ENCODE data around the gene RASD2.

RASD2 gene

DNA sequence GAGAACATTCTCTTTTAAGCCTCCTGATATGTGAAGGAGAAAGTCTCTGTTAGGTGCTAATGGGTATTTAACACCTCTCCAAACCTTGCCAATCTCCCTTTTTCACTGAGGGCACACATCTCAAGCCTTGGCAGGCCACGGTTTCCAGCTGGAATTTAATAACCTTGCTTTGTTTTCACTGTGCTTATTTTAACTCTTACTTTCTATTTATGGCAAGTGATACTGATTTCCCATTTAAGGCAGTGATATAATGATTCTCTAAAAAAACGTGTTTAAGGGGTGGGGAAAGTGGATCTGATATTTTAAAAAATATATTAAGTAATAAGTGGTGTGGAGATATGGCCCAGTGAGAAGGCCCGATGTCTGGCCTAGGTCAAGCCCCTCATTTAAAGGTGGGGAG lies 1.1 kb upstream of the RASD2 start:
- in situ Hi-C loops (cut with MboI; ENCODE audit: low sequenced_read_pairs) = no loop called here

DNA sequence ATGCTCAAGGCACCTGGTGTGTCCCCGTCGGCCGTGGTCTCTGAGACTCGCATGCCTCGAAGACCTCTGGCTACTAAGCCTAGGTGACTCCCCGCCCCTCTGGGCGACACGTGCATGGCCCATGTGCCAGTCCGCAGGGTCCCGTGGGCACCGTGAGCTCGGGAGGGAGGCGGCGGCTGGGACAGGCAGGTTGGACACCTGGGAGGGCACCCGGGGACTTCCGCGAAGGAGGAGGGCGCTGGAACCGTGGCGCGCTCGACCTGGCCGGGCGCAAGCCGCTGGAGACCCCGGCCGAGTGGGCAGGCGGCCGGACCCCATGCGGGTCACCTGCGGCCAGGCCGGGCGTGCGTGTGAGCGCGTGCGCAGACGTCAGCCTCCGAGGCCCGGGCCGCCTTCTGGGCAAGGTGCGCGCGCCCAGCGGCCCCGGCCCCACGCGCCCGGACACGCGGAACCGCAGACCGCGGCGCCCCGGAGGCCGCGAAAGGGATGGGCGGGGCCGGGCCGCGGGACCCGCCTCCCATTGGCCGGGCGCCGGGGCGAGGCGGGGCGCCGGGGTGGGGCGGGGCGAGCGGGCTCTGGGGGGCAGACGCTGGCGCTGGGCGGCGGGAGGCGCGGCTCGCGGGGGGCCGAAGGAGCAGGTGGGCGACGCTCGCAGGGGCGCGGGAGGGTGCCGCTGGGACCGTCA lies 579 bp upstream of the RASD2 start:
- in situ Hi-C loops (cut with MboI; ENCODE audit: low sequenced_read_pairs) = no loop called here

DNA sequence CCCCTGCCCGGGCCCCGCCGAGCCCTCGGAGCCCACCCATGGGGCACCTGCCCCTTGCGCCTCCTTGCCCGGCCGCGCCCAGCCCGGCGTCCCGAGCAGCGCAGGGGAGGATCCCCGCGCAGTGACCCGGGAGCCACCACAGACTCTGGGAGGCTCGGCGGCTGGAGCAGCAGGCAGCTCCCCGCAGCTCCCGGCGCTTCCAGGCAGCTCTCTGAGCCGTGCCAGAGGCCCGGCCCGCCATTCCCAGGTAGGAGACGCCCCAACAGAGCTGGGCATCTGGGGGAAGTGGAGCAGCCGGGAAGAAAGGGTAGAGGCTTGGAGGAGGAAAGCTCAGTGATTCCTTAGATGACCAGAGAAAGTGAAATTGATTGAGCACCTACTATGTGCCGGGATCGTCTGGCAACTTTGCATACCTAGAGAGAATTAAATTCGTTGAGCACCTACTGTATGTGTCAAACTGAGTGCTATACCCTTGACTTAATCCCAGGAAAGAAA lies 670 bp downstream of the RASD2 start:
- in situ Hi-C loops (cut with MboI; ENCODE audit: low sequenced_read_pairs) = no loop called here

DNA sequence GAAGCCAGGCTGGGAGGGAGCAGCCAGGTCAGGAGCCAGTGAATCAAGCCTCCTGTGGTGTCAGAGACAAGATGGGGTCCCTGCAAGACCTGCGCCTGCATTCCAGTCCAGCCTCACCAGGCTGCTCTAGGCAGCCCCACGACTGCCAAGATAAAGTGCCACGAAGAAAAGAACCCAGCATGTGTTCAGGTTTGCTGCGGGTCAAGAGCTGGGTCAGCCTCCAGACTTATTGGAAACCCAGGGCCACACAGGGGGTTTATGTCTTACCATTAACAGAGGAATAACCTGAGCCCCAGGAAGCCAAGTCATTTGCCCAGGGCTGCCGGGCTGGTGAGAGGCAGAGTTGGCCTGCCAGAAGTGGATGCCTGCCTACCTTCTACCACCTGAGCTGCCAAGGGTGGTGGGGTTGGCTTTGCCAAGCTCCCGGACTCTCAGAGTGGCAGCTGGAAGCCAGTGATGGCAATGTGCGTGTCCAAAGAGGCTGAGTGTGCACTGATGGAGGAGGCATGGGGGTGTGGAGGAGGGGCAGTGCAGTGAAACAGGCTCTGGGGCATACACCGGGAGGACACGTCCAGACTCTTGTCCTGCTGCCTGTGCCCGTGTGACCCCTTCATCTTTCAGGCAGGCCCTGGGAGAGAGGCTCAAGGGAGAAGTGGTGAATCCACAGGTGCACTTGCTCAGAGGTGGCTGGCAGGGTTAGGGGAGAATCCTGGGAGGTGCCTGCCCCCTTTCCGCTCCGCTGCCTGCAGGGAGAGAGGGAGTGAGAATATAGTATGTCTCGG lies 1.7 kb downstream of the RASD2 start:
- in situ Hi-C loops (cut with MboI; ENCODE audit: low sequenced_read_pairs) = no loop called here

DNA sequence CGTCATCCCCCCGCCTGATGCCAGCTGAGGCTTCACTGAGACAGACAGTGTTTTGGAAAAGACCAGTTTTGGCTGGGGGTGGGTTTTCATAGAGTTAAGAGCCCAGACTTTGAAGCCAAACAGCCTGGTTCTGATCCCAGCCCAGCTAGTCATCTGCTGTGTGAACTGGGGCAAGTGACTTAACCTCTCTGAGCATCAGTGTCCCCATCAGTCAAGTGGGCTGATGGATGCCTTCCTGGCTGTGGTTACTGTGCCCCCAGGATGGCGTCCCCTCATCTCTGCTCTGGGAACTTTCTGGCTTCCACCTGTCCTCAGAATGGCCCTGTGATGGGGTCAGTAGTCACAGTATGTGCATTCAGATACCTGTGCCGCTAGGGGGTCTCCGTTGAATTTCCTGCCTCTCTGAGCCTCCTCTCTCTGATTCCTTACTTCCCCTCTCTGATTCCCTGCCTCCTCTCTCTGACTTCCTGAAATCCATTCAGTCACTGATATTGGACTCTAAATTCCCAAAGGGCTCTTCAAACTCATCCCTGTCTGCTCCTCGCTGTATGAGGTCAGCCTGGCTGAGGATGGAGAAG lies 2.4 kb downstream of the RASD2 start:
- in situ Hi-C loops (cut with MboI; ENCODE audit: low sequenced_read_pairs) = no loop called here

DNA sequence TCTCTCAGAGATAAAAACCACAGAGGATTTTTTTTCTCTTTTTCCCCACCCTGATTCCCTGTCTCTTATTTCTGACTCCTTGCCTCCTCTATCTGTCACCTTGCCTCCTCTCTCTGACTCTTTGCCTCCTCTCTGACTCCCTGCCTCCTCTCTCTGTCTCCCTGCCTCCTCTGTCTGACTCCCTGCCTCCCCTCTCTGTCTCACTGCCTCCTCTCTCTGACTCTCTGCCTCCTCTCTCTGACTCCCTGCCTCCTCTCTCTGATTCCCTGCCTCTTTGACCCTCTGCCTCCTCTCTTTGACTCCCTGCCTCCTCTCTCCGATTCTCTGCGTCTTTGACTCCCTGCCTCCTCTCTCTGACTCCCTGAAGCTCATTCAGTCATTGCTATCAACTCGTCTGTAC lies 3.1 kb downstream of the RASD2 start:
- in situ Hi-C loops (cut with MboI; ENCODE audit: low sequenced_read_pairs) = no loop called here

DNA sequence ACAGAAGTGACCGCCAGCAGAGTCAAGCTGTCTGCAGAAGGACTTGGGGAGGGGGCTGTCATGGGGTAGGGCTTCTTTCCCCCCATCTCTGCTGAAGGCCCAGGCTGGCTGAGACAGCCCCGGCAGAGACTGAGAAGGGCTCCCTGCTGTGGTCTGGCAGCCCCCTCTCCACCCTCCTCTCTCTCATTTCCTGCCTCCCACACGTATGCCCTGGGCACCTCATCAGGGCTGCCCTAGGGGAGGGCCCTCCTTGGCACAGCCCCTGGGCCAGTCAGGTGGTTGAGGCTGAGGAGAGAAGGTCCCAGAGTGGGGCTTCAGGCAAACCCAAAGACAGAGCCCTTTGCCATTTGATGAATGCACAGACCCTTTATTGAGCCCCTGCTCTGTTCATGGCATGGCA lies 3.6 kb downstream of the RASD2 start:
- in situ Hi-C loops (cut with MboI; ENCODE audit: low sequenced_read_pairs) = no loop called here

DNA sequence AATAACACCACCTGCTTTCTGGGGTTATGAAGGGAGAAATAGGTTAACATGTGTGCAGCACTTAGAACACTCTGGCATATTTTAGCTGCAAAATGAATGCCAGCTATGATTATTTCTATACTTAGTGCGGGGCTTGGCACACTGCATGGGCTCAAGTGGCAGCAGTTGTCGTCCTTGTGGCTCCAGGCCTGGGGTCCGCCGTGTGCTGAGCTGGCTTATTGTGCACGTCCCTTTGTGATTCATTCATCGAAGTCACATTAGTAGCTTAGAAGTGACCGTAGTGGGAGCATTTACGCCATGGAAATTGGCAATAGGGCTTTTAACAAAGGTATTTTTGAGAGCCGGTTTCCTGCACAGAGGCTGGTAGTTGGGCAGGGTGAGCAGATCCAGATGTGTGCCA lies 4.2 kb downstream of the RASD2 start:
- in situ Hi-C loops (cut with MboI; ENCODE audit: low sequenced_read_pairs) = no loop called here

DNA sequence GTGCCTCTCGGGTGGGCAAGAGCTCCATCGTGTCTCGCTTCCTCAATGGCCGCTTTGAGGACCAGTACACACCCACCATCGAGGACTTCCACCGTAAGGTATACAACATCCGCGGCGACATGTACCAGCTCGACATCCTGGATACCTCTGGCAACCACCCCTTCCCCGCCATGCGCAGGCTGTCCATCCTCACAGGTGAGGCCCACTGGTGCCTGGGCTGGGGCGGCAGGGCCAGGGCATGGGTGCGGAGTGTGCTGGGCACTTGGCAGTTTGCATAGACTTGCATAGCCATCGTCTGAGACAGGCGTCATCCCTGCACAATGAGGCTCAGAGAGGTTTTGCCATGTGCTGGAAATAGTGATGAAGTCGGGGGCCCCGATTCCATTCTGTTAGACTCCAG lies 6.3 kb downstream of the RASD2 start:
- in situ Hi-C loops (cut with MboI; ENCODE audit: low sequenced_read_pairs) = no loop called here

DNA sequence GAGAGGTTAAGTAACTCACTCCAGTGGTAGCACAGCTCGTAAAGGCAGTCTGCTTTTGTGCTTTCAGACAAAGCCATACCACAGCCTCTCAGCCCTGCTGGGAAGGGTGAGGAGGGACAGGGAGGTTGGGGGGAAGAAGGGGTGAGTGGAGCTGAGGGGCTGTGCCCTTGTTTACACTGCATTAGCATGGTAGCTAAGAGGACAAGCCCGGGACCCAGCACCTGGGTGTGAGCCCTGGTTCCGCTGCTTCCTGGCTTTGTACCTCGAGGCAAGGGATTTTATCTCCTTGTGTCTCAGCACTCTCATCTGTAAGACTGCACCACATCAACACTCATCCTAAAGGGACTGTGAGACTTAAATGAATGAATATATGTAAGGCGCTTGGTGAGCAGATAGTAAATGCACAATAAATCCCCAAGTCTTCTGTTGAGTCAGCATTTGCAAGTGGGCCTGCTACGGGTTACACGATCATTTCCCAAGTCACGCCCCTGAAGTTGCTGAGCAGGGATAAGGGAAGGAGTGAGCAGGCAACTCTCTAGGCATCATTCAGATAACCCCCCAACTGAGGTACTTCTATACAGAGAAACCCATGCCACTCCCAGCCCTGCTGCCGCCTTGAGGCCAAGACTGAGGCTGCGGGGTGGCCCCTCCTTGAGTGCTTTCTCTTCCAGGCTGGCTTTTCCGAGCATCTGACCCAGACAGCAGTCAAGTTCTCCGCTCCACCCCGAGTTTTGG lies 7.5 kb downstream of the RASD2 start:
- in situ Hi-C loops (cut with MboI; ENCODE audit: low sequenced_read_pairs) = no loop called here

DNA sequence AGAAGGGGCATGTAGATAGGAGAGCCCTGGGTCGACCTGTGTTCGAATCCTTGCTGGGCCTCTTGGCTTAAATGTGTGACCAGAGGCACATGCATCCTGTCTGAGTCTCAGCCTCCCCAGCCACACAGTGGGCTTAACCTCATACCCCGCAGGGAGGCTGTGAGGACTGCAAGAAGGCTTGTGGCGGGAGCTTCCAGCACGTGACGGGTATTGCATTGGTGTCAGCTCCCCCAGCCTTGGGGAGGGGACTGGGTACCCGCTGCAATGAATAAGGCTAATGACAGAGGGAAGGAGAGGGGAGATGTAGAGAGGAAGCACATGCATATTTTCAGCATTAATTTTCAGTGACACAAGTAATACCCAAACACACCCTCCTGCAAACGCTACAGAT lies 8.1 kb downstream of the RASD2 start:
- in situ Hi-C loops (cut with MboI; ENCODE audit: low sequenced_read_pairs) = no loop called here

DNA sequence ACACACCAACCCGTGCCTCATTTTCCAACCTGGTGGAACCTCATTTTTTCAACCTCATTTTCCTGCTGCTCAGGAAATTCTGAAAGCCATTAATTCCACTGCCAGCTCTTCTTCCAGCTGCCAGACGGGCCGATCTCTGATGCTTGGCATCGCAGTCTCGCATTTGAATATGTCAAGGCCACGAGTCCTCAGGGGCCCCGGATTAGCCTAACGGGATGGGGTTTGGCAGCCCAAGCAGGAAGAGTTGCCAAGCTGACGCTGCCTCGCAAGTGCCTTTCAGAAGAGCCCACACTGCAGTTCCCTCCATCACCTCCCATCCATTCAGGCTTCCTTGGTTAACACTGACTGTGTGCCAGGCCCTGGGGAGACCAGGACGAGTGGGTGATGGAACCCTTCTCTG lies 8.7 kb downstream of the RASD2 start:
- in situ Hi-C loops (cut with MboI; ENCODE audit: low sequenced_read_pairs) = no loop called here

DNA sequence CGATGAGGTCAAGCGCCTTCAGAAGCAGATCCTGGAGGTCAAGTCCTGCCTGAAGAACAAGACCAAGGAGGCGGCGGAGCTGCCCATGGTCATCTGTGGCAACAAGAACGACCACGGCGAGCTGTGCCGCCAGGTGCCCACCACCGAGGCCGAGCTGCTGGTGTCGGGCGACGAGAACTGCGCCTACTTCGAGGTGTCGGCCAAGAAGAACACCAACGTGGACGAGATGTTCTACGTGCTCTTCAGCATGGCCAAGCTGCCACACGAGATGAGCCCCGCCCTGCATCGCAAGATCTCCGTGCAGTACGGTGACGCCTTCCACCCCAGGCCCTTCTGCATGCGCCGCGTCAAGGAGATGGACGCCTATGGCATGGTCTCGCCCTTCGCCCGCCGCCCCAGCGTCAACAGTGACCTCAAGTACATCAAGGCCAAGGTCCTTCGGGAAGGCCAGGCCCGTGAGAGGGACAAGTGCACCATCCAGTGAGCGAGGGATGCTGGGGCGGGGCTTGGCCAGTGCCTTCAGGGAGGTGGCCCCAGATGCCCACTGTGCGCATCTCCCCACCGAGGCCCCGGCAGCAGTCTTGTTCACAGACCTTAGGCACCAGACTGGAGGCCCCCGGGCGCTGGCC lies 11.0 kb downstream of the RASD2 start:
- in situ Hi-C loops (cut with MboI; ENCODE audit: low sequenced_read_pairs) = no loop called here

DNA sequence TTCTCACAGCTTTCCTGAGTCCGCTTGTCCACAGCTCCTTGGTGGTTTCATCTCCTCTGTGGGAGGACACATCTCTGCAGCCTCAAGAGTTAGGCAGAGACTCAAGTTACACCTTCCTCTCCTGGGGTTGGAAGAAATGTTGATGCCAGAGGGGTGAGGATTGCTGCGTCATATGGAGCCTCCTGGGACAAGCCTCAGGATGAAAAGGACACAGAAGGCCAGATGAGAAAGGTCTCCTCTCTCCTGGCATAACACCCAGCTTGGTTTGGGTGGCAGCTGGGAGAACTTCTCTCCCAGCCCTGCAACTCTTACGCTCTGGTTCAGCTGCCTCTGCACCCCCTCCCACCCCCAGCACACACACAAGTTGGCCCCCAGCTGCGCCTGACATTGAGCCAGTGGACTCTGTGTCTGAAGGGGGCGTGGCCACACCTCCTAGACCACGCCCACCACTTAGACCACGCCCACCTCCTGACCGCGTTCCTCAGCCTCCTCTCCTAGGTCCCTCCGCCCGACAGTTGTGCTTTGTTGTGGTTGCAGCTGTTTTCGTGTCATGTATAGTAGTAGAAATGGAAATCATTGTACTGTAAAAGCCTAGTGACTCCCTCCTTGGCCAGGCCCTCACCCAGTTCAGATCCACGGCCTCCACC lies 11.7 kb downstream of the RASD2 start:
- in situ Hi-C loops (cut with MboI; ENCODE audit: low sequenced_read_pairs) = no loop called here

DNA sequence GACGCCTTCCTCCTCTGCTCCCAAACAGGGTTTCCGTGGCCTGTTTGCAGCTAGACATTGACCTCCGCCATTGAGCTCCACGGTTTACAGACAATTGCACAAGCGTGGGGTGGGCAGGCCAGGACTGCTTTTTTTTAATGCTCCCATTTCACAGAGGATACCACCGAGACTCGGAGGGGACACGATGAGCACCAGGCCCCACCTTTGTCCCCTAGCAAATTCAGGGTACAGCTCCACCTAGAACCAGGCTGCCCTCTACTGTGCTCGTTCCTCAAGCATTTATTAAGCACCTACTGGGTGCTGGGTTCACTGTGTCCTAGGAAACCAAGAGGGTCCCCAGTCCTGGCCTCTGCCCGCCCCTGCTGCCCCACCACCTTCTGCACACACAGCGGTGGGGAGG lies 12.2 kb downstream of the RASD2 start:
- in situ Hi-C loops (cut with MboI; ENCODE audit: low sequenced_read_pairs) = no loop called here

DNA sequence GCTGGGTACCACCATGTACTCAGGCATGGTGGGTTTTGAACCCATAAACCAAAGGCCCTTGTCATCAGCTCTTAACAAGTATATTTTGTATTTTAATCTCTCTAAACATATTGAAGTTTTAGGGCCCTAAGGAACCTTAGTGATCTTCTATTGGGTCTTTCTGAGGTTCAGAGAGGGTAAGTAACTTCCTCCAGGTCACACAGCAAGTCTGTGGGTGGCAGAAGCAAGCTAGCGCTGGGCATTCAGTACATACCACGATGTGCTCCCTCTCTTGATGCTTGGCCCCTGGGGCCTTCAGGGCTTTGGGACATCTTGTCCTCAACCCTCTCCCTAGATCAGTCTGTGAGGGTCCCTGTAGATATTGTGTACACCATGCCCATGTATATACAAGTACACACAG lies 12.7 kb downstream of the RASD2 start:
- in situ Hi-C loops (cut with MboI; ENCODE audit: low sequenced_read_pairs) = no loop called here

DNA sequence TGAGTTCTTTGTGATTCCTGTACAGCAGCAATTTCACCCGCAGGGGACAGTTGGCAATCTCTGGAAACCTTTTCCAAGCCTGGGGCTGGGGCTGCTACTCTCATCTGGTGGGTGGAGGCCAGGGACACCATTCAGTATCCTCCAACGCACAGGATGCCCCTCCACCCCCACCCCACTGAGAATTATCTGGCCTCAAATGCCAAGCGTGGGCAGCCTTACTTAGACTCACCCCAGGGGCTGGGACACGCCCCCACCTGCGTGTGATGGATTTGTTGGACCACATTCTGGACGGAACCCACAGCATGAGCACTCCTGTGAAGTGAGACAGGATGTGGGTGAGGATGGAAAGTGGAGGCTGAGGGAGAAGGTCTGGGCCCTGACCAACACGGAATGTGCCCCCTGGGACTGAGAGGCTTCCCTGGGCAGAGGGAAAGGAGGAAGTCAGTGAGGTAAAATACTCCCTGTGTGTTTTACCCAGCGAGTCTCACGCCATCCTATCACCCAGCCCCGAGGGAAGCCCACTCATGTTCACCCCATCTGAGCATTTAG lies 13.7 kb downstream of the RASD2 start:
- in situ Hi-C loops (cut with MboI; ENCODE audit: low sequenced_read_pairs) = no loop called here

DNA sequence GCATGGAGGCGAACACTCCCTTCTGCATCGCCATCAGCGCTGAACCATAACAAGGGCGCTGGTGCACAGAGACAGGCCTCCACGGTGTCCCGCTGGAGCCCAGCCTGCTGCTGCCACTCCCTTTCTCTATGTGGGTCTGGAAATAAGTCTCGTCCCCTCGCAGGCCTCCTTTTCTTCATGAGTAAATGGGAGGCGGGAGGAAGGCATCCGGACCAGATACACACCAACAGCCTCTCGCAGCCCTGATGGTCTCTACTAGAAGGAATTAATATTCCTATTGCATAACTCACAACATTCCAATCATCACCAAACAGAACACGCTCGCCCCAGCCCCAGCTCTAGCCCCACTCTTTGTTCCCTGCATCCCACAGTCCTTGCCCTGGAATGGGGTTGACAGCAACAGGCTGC lies 14.9 kb downstream of the RASD2 start:
- in situ Hi-C loops (cut with MboI; ENCODE audit: low sequenced_read_pairs) = no loop called here

DNA sequence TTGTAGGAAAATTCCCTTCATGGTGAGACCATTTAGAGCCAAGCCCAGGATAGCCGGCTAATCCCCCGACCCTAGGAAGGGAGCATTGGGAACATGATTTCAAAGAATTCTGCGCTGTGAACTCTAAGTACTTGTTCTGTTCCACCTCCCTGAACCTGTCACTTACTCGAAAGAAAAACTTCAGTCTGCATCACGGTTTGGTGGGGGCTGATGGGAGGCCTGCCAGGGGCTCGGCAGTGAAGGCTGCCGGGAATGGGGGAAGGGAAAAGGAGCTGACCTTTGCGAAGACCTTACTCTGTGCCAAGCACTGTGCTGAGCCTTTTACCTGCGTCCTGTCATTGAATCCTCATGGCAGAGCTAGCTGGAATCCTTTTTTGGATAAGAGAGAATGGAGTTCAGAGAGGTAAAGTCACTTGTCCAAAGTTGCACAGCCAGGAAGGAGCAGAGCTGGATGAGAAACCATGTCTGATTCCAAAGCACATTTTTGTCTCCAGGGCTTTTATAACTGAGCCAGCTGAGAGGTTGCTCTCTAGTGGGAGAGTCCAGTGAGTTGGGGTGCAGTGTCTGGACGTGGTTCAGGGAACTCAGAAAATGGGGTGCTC lies 15.4 kb downstream of the RASD2 start:
- in situ Hi-C loops (cut with MboI; ENCODE audit: low sequenced_read_pairs) = no loop called here

DNA sequence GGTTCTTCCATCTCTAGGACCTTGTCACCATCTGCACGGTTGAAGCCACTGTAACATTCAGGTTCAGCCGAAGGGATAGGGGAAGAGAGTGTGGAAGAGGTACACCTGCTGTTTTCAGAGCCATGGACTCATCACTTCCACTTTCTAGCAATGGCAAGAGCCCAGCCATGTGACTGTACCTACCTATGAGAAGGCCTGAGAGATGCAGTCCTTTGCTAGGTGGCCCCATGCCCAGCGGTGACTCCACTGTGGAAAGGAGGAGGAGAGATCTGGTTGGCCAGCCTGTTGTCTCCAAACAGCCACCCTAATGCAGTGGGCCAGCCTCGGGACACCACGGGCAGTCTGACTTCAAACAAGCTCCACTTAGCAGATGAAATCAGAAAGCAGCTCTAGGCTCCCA lies 16.0 kb downstream of the RASD2 start:
- in situ Hi-C loops (cut with MboI; ENCODE audit: low sequenced_read_pairs) = no loop called here

Measured in HL-60/S4 treated with retinoic acid at 250 ng/mL for 4 days and 3 days (cell line).